GM19193 (cell line): ENCODE measurements around the gene RAPGEF3.

ENCODE experiments used
- POLR2A ChIP-seq: IDR thresholded peaks from 4 replicates; pipeline ENCODE4 v1.6.1; 2011; ENCODE audit not compliant: insufficient read depth, insufficient read length; ENCODE audit errors: extremely low read depth

RAPGEF3 gene

GRCh38 chr12:47750229-47750798 is 8.4 kb downstream of the RAPGEF3 start:
- no peak for TF ChIP-seq POLR2A

GRCh38 chr12:47748899-47749298 is 9.8 kb downstream of the RAPGEF3 start:
- no peak for TF ChIP-seq POLR2A

- TF ChIP-seq POLR2A: no peak
These were observed 10.2 kb downstream of the RAPGEF3 start for GRCh38 chr12:47748507-47748828.

DNA sequence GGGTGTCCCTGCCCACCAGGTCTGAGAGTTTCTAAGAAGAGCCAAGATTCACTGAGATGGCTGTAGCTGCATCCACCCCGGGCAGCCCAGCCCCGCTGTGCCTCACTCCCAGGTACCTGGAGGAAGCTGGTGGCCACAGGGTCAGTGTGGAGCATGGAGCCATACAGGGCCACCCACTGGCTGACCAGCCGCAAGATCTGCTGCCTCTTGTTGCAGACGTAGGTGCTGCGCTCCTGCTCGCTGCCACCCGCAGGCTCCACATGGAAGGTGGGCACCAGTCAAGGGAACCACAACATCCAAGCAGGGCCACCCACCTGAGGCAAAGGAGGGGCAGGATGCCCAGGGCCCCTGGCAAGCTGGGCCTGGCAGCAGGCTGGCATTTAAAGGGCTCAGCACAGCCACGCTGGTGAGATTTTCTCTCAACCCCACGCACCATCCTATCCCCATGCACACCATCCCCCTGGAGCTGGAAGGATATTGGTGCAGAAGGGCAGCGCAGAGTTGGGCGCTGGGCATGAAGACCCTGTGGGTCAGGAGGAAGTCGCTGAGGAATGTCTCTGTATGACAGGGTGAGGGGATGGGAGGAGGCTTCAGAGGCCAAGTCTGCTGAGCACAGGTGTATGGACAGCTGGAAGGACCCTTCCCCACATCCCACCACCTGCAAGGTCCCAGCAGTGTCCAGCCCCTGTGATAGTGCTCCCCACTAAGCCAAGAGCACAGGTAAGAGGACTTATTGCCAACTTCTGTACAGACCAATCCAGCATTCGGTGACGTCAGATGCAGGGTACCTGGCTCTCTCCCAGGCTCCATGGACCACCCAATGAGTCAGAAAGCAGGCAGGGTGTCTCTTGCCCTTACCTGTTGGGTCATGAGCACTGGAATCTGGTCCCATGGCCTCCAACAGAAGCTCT is 10.8 kb downstream of the RAPGEF3 start:
- no peak for TF ChIP-seq POLR2A

- no peak for TF ChIP-seq POLR2A
These were observed 11.6 kb downstream of the RAPGEF3 start for GRCh38 chr12:47747126-47747525.

- no peak for TF ChIP-seq POLR2A
These were observed 12.2 kb downstream of the RAPGEF3 start for GRCh38 chr12:47746523-47746922.

GRCh38 chr12:47746073-47746472 is 12.6 kb downstream of the RAPGEF3 start:
- no peak for TF ChIP-seq POLR2A

DNA sequence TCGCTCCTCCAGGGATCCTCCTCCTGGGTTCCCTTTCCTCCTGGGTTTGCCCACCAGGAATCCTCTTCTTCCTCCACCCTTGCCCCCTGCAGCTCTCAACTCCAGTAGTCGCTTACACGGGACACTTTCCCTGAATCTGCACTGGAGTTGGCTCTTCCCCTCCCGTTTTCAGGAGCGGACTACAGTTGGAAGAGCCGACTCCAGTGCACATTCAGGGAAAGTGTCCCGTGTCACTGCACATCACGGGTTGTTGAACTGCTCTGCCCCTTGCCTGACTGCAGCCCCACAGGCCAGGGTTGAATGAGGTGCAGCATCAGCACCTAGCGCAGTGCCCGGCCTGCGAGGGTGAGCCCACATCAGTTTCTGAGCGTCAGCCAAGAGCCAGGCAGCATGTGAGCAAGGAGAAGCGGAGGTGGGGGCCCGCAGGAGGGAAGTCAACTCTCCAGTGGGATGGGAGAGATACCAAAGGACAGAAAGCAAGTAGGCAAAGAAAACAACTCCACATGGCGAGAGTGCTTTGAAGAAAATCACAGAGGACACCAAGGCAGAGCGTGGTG is 13.1 kb downstream of the RAPGEF3 start:
- no peak for TF ChIP-seq POLR2A

DNA sequence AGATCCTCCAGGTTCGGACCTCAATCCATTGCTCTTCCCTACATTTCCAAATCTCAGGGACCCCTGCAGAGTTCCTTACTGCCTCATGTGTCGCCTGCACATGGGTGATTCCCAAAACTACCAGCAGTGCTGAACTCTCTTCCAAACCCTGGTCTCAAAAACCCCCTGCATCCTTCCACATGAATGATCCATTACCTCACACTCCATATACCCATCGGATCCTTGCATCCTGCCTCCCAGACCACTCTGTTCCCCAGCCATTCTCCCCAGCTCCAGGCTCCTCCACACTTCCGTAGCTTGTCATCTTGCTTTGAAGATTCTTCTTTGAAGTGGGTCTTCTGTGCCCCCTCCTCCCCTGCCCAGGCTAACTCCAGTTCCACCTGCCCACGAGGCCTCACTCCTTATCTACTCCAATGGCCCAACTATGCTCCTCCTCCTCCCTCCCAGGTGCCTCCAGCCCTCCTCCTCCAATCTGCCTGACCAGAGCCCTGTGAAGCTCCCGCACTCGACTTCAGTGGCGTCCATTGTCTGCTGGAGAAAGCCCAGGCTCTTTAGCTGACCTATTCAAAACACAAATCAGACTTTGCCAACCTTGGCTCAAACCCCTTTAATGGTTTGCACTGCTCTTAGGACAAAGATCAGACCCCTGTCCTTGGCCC is 13.8 kb downstream of the RAPGEF3 start:
- TF ChIP-seq POLR2A: no peak

DNA sequence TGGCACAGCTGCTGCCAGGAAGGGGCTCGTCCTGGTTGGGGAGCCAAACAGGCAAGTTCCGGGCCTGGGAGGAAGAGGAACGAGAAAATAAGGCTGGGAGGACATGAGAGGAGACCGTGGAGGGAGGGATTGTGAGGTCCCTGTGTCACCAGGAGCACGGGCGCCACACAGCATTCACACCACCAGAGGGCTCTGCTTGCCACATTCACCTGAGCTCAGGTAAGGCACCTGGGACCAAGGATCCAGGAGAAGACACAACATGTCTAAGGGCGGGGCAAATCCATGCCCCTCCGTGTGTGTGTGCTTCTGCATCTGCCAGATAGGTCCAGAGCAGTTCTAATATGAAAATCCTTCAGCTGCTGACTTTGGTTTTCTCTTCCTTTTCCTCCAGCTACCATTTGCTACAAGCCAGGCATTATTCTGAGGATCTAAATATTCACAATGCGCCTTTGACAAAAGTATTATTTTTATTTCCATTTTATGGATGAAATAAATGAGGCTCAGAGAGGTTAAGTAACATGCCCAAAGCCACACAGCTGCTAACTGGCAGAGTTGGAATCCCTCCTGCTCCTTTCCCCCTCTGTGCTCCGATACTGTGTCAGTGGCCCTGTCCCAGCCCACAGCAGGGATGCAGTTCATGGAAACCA is 14.6 kb downstream of the RAPGEF3 start:
- TF ChIP-seq POLR2A: no peak

GRCh38 chr12:47743311-47743860 is 15.3 kb downstream of the RAPGEF3 start:
- TF ChIP-seq POLR2A: no peak

DNA sequence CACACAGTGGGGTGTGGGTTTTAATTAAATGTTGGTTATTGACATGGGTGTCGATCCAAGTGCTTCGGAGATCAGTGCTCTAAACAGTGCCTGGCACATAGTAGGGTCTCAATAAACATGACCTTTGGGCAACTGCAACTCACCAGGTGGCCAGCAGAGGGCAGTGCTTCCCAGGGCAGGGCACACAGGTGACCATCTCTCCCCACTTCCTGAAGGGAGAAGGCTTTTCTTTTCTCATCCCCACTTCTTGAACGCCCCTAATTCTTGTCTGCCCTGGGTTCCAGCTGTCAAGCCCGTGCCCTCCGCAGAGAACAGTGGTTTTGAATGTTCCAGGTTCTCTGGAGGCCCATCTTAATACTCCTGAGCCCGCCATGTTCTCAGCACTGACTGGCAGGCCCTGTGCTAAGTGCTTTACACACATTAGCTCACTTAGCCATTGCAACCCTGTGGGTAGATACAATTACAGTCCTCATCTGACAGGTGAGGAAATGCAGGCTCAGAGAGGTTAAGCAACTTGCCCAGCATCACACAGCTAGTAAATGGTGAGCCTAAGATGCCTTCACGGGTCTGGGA is 16.3 kb downstream of the RAPGEF3 start:
- no peak for TF ChIP-seq POLR2A

GRCh38 chr12:47741340-47741703 is 17.4 kb downstream of the RAPGEF3 start:
- no peak for TF ChIP-seq POLR2A

DNA sequence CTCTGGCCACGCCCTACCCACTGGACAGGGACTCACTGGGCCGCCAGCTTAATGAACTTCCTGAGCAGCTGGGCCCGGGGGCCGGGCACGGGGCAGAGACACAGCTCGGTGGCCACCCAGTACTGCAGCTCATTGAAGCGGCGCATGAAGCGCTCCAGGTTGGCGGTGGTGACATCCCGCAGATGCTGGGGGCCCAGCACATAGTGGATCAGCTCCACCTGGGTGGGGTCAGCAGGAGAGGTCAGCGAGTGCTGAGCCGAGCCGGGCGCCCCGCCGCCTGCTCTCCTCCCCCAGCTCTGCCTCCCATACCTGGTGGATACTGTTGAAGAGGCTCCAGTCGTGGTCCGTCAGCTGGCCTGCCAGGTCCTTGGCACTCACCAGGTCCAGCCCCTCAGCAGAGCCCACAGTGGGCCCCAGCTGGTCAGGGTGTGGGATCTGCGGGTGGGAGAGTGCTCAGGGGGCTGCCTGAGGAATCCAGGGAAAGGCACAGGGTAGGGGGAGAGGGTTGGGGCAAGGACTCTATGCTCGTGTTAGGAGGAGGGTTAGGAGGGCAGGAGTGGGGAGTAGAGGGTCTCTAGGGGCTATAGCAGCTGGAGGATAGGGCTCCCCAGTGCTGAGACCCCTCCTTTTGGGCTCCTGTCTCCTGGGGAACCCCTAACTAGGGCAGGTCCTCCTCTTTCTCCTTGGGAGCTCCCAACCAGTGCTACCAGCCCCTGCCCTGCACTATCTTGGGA is 17.9 kb downstream of the RAPGEF3 start:
- no peak for TF ChIP-seq POLR2A
